Ishikawa (cell line): ENCODE data around the gene UCK1.

ENCODE experiments used
- FOXM1 ChIP-seq: IDR thresholded peaks from 2 replicates; pipeline ENCODE4 v1.6.1; 2012; ENCODE audit warnings: low read depth, borderline replicate concordance
- RAD21 ChIP-seq: IDR thresholded peaks from 2 replicates; pipeline ENCODE4 v1.6.1; 2012; ENCODE audit warnings: low read depth

DNA sequence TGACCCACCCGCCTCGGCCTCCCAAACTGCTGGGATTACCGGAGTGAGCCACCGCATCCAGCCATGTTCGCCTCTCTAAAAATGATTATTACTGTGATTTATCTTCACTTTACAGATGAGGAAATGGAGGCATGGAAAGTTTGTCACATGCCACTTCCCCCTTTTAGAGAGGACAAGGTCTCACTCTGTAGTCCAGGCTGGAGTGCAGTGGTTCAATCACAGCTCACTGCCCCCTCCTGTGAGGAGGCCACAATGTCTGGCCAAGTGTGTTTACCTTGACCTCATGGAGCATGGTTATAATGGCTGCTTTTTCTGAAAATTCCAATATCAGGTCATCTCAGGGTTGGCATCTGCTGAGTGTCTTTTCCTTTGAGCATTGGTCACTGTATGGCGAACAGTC, 21.0 kb upstream of the UCK1 start:
- TF ChIP-seq FOXM1 (no peak), RAD21 (no peak)
